Mesendoderm (in vitro differentiated cells): ENCODE measurements around the gene OR12D1.

ENCODE experiments used
- DNase-seq: peaks from one replicate; pipeline ENCODE4 v3.0.0; 2013
- H2AK5ac ChIP-seq: 2 replicates; pipeline ENCODE4 v1.6.1; 2013; ENCODE audit warnings: low read length, inconsistent platforms
- H2BK120ac ChIP-seq: 2 replicates; pipeline ENCODE4 v1.6.1; 2013; ENCODE audit warnings: low read depth, mild to moderate bottlenecking, low read length, moderate library complexity, mixed read lengths
- H2BK15ac ChIP-seq: replicated peaks from 2 replicates; pipeline ENCODE4 v1.6.1; 2013; ENCODE audit warnings: low read depth, mild to moderate bottlenecking, moderate library complexity
- H2BK5ac ChIP-seq: 2 replicates; pipeline ENCODE4 v1.6.1; 2013; ENCODE audit warnings: low read length, inconsistent platforms
- H3K18ac ChIP-seq: 2 replicates; pipeline ENCODE4 v1.6.1; 2013; ENCODE audit warnings: mild to moderate bottlenecking, low read length, mixed read lengths
- H3K23ac ChIP-seq: one replicate; pipeline ENCODE4 v1.6.1; 2013; ENCODE audit warnings: low read length
- H3K27ac ChIP-seq: 2 replicates; pipeline ENCODE4 v1.5.1; 2013; ENCODE audit warnings: low read depth, mild to moderate bottlenecking, inconsistent platforms, low read length, moderate library complexity
- H3K27me3 ChIP-seq: 2 replicates; pipeline ENCODE4 v1.6.1; 2013; ENCODE audit warnings: low read length, control low read depth, mild to moderate bottlenecking, inconsistent platforms; ENCODE audit not compliant: insufficient read depth, poor library complexity
- H3K36me3 ChIP-seq: 2 replicates; pipeline ENCODE4 v1.6.1; 2013; ENCODE audit warnings: low read length, inconsistent platforms; ENCODE audit not compliant: control insufficient read depth, insufficient read depth
- H3K4ac ChIP-seq: one replicate; pipeline ENCODE4 v1.6.1; 2013; ENCODE audit warnings: low read depth, mild to moderate bottlenecking, low read length, moderate library complexity
- H3K4me1 ChIP-seq: 2 replicates; pipeline ENCODE4 v1.6.1; 2013; ENCODE audit warnings: low read depth, low read length, inconsistent platforms; ENCODE audit not compliant: control insufficient read depth
- H3K4me2 ChIP-seq: 2 replicates; pipeline ENCODE4 v1.6.1; 2013; ENCODE audit warnings: low read length
- H3K4me3 ChIP-seq: 2 replicates; pipeline ENCODE4 v1.5.1; 2013; ENCODE audit warnings: mild to moderate bottlenecking, low read length
- H3K56ac ChIP-seq: one replicate; pipeline ENCODE4 v1.6.1; 2013; ENCODE audit warnings: low read length
- H3K79me1 ChIP-seq: 2 replicates; pipeline ENCODE4 v1.6.1; 2013; ENCODE audit warnings: low read length, inconsistent platforms
- H3K79me2 ChIP-seq: 2 replicates; pipeline ENCODE4 v1.6.1; 2013; ENCODE audit warnings: mild to moderate bottlenecking, low read length; ENCODE audit not compliant: control insufficient read depth, insufficient read depth
- H3K9ac ChIP-seq: 2 replicates; pipeline ENCODE4 v1.6.1; 2013; ENCODE audit warnings: low read length, inconsistent platforms
- H4K5ac ChIP-seq: one replicate; pipeline ENCODE4 v1.6.1; 2013; ENCODE audit warnings: low read length
- H4K8ac ChIP-seq: one replicate; pipeline ENCODE4 v1.6.1; 2013; ENCODE audit warnings: low read depth, mild to moderate bottlenecking, control low read depth, low read length, moderate library complexity
- WGBS: extraction: QIAGEN DNeasy Blood & Tissue Kit; methylation state at CpG from one replicate; pipeline ENCODE4 v1.1.7; 2013; ENCODE audit warnings: low lambda C conversion rate, missing lambda C conversion rate; ENCODE audit not compliant: insufficient coverage; ENCODE audit errors: extremely low coverage; 5-methylcytosine and 5-hydroxymethylcytosine counted together

Gene OR12D1

DNA sequence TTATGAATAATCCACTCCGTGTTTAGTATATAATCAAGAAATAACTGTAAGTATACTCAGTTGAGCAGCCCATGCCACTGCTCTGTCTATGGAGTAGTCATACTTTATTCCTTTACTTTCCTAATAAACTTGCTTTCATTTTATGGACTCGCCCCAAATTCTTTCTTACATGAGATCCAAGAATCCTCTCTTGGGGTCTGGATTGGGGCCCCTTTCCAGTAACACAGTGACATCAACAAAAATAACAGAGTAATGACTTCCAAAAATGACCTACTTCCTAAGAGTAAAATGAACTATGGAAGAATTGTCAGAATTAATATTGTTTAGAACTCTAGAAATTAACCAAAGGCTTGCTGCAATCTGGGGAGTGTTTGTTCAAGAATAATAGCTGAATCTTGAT is 51.1 kb downstream of the OR12D1 start:
- Histone ChIP-seq H2BK120ac (no peak overlapping the region), H3K4ac (no peak overlapping the region), H4K8ac (no peak overlapping the region), H3K36me3 (no peaks in the 10 kb centered on the region), H3K4me1 (no peaks in the 10 kb centered on the region), H3K27ac (no peak overlapping the region), H3K56ac (no peak overlapping the region), H3K27me3 (no peaks in the 10 kb centered on the region), H3K79me2 (no peaks in the 10 kb centered on the region), H2BK15ac (no peak overlapping the region), H3K18ac (no peak overlapping the region), H4K5ac (no peak overlapping the region), H3K4me3 (no peak overlapping the region), H3K9ac (no peak overlapping the region), H2BK5ac (no peak overlapping the region), H3K23ac (no peak overlapping the region), H3K79me1 (no peaks in the 10 kb centered on the region), H2AK5ac (no peak overlapping the region), H3K4me2 (no peak overlapping the region)
- no peak for DNase-seq
- WGBS, result no CpG with 5 or more reads among the region's 2 CpGs

GRCh38 chr6:29466241-29466640 is 51.5 kb downstream of the OR12D1 start:
- Histone ChIP-seq H3K9ac (no peak overlapping the region), H3K27ac (no peak overlapping the region), H2AK5ac (no peak overlapping the region), H3K36me3 (no peaks in the 10 kb centered on the region), H3K56ac (no peak overlapping the region), H3K4me2 (no peak overlapping the region), H2BK15ac (no peak overlapping the region), H4K8ac (no peak overlapping the region), H3K79me1 (no peaks in the 10 kb centered on the region), H3K4me1 (no peaks in the 10 kb centered on the region), H2BK120ac (no peak overlapping the region), H3K23ac (no peak overlapping the region), H3K4me3 (no peak overlapping the region), H2BK5ac (no peak overlapping the region), H3K79me2 (no peaks in the 10 kb centered on the region), H3K4ac (no peak overlapping the region), H3K18ac (no peak overlapping the region), H4K5ac (no peak overlapping the region), H3K27me3 (no peaks in the 10 kb centered on the region)
- no peak for DNase-seq
- no CpG with 5 or more reads among the region's 6 CpGs for WGBS
